Stomach (tissue), 4 donors: Measurements from ENCODE around the gene PABPN1.

Source experiments
- CTCF ChIP-seq, 7 experiments: fragments of 450-650 bp in 4 of 7; fragments of 200-600 bp in 3 of 7; sonication (generic) in 3 of 7; IDR thresholded peaks; one replicate each; pipeline ENCODE4 v1.5.1; 2016 to 2019; ENCODE audit warnings: antibody characterized with exemption in 7 of 7, control low read depth in 2 of 7, mild to moderate bottlenecking in 1 of 7
- EP300 ChIP-seq: sonication (generic); formaldehyde crosslinking; IDR thresholded peaks from one replicate; pipeline ENCODE4 v1.6.1; 2017; ENCODE audit warnings: antibody characterized with exemption
- POLR2AphosphoS5 ChIP-seq, 3 donors: sonication (generic); formaldehyde crosslinking; IDR thresholded peaks; one replicate each; pipeline ENCODE4 v1.6.1; 2016; ENCODE audit warnings: antibody characterized with exemption in 3 of 3

GRCh38 chr14:23296012-23296777 lies 25.1 kb upstream of the PABPN1 start:
- TF ChIP-seq POLR2AphosphoS5 (IDR thresholded peaks at IDR 0.05), result no peak
- no peak for TF ChIP-seq CTCF (IDR thresholded peaks at IDR 0.05)
- no peak for TF ChIP-seq EP300
